Transverse colon (tissue), 3 donors: Measurements from ENCODE around the gene SF3B3.

ENCODE experiments used
- POLR2A ChIP-seq: fragments of 450-650 bp; IDR thresholded peaks from one replicate; pipeline ENCODE4 v1.6.1; 2016; ENCODE audit warnings: antibody characterized with exemption, mild to moderate bottlenecking, moderate library complexity
- TF ChIP-seq, protein P1 (sequence below), 5 experiments: fragments of 200-600 bp in 3 of 5; fragments of 450-650 bp in 2 of 5; sonication (generic) in 3 of 5; IDR thresholded peaks; 1 replicate in 2 of 5; 2 replicates in 3 of 5; pipeline ENCODE4 v1.5.1; 2016 to 2017; ENCODE audit warnings: antibody characterized with exemption in 5 of 5, inconsistent platforms in 3 of 5, mild to moderate bottlenecking in 2 of 5, moderate library complexity in 1 of 5

DNA sequence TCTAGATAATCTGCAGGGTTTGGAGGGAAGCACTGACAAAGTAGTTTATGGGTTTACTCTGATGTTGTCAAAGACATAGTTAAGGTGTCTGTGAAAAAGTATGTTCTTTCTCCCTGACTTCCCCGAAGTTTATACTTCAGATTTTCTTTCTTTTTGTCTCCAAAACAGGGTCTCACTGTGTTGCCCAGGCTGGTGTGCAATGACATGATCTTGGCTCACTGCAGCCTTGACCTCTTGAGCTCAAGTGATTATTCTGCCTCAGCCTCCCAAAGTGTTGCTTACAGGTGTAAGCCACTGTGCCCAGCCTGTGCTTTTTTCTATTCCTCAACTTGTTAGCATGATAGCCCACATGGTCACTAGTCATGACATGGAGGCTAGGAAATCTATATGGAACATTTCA is 20.9 kb downstream of the SF3B3 start:
- TF ChIP-seq, protein P1, sequence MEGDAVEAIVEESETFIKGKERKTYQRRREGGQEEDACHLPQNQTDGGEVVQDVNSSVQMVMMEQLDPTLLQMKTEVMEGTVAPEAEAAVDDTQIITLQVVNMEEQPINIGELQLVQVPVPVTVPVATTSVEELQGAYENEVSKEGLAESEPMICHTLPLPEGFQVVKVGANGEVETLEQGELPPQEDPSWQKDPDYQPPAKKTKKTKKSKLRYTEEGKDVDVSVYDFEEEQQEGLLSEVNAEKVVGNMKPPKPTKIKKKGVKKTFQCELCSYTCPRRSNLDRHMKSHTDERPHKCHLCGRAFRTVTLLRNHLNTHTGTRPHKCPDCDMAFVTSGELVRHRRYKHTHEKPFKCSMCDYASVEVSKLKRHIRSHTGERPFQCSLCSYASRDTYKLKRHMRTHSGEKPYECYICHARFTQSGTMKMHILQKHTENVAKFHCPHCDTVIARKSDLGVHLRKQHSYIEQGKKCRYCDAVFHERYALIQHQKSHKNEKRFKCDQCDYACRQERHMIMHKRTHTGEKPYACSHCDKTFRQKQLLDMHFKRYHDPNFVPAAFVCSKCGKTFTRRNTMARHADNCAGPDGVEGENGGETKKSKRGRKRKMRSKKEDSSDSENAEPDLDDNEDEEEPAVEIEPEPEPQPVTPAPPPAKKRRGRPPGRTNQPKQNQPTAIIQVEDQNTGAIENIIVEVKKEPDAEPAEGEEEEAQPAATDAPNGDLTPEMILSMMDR (IDR thresholded peaks at IDR 0.05): no peak
- TF ChIP-seq POLR2A: no peak
